Measurements from ENCODE around the gene ACTG2.

- TF ChIP-seq, protein P1, sequence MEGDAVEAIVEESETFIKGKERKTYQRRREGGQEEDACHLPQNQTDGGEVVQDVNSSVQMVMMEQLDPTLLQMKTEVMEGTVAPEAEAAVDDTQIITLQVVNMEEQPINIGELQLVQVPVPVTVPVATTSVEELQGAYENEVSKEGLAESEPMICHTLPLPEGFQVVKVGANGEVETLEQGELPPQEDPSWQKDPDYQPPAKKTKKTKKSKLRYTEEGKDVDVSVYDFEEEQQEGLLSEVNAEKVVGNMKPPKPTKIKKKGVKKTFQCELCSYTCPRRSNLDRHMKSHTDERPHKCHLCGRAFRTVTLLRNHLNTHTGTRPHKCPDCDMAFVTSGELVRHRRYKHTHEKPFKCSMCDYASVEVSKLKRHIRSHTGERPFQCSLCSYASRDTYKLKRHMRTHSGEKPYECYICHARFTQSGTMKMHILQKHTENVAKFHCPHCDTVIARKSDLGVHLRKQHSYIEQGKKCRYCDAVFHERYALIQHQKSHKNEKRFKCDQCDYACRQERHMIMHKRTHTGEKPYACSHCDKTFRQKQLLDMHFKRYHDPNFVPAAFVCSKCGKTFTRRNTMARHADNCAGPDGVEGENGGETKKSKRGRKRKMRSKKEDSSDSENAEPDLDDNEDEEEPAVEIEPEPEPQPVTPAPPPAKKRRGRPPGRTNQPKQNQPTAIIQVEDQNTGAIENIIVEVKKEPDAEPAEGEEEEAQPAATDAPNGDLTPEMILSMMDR (IDR thresholded peaks at IDR 0.05), result no peak
- no peak for TF ChIP-seq POLR2A (IDR thresholded peaks at IDR 0.05)
Observed at GRCh38 chr2:73937899-73938298, 45.1 kb downstream of the ACTG2 start.

Data from adrenal gland (tissue), 5 donors.